Stimulated activated naive B cell treated with anti-CD40 and anti-IgM and Interleukin-4, amounts not matched to agents 10 μg/mL and 1 μg/mL and 100 μg/mL, for 72 hours (primary cell): ENCODE data around the gene TKTL1.
A peak's percentile ranks its signal among the peaks of the same experiment; 100 is the strongest.
"Not testable (repeated sequence)": the region's sequence is repeated elsewhere in the genome, so short reads cannot be mapped to it uniquely, and the experiment has no call there.

Experiments used
- ATAC-seq, 2 donors: fragments of 150-1000 bp; cut with Tn5 transposase; replicated peaks; 2 replicates each; pipeline ENCODE4 v1.10.0; 2021; ENCODE audit warnings: moderate library complexity in 1 of 2
- DNase-seq: peaks from one replicate; pipeline ENCODE4 v3.0.0; 2021
- H3K27ac Mint-ChIP-seq: one replicate; pipeline ENCODE4 v1.8.0; 2022; ENCODE audit warnings: mild to moderate bottlenecking, mixed read lengths
- H3K27me3 Mint-ChIP-seq, 2 donors: one replicate each; pipeline ENCODE4 v1.8.0; 2022; ENCODE audit warnings: mixed read lengths in 2 of 2
- H3K36me3 Mint-ChIP-seq, 2 donors: one replicate each; pipeline ENCODE4 v1.8.0; 2022; ENCODE audit warnings: mixed read lengths in 2 of 2, mild to moderate bottlenecking in 1 of 2
- H3K4me1 Mint-ChIP-seq, 2 donors: one replicate each; pipeline ENCODE4 v1.8.0; 2022; ENCODE audit warnings: mixed read lengths in 2 of 2, mild to moderate bottlenecking in 1 of 2
- H3K4me3 Mint-ChIP-seq, 2 donors: one replicate each; pipeline ENCODE4 v1.8.0; 2022; ENCODE audit warnings: mild to moderate bottlenecking in 2 of 2, mixed read lengths in 2 of 2, moderate library complexity in 1 of 2
- H3K9me3 Mint-ChIP-seq, 2 donors: one replicate each; pipeline ENCODE4 v1.8.0; 2022; ENCODE audit warnings: mixed read lengths in 2 of 2, mild to moderate bottlenecking in 1 of 2

The TKTL1 gene

DNA sequence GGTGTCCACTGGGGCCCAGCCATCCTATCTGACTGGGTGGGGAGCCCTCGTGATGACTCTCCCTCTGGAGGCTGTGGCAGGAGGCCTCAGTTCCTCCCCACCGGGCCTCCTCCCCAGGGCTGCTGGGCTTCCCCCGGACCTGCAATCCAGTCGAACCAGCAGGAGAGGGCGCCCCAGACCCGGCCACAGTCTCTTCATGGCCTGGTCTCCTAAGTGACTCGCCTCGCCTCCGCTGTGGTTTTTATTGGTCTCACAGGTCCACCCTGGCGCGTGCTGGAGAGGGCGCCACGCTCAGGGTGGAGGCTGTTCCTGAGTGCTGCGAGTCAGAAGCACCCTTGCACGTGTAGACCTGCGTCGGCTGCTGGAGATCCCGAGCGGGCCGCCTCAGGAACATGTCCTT is 48.0 kb downstream of the TKTL1 start:
- not testable (repeated sequence) for H3K4me1 Mint-ChIP-seq, H3K27me3 Mint-ChIP-seq, DNase-seq, H3K27ac Mint-ChIP-seq, H3K4me3 Mint-ChIP-seq, H3K9me3 Mint-ChIP-seq
- ATAC-seq, result peak; percentile 33 to 35
- peaks cover 3 to 11% of the 10 kb centered on the region in 2 donors for H3K36me3 Mint-ChIP-seq

DNA sequence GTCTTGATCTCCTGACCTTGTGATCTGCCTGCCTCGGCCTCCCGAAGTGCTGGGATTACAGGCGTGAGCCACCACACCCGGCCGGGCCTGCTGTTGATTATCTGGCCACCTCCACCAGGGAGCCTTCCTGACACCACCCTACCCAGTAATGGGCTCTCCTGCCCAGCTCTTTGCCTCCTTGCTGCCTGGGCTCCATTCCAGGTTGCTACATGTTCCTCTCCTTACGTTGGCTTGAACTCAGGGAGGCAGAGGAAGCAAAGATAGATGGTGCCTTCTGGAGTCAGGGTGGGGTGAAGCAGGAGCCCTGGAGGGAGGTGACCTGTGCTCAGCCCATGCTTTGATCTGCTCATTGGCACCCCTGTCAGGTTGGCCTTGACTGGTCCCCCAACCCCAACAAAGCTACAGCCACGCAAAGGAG is 52.5 kb downstream of the TKTL1 start:
- peak overlapping the region in 1 of 2 donors; percentile 9 for H3K4me3 Mint-ChIP-seq

DNA sequence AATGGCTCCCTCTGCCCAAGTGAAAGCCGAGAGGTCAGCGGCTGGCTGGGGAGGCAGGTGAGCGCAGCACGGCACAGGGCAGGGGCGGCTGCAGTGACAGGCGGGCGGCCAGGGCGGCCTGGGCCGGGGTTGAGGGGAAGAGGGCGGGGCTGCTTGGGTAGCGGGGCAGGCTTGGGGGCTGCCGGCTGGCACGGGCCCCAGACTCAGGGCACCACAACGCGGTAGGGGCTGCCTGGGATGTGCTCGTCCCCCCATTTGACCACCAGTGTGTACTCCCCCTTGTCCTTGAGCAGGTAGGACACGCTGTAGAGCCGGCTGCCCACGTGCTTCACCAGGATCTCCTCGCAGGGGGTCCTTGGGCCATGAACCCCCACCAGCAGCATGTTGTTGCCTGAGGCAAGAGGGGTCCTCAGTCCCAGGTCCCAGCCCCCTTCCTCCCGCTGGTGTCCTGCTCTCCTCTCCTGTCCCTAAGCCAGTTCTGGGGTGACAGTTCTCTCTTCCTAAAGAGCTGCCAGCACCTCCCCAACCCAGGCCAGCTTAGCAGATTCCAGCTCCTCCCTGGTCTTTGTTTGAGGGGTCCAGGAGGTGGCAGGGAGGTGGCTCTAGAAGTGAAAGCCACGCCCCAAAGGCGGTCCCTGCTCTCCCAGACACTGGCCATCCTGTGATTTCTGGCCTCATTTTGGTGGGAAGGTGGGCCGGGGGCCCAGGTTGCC is 53.2 kb downstream of the TKTL1 start:
- Mint-ChIP-seq H3K36me3 (peaks cover 26 to 38% of the 10 kb centered on the region in 2 donors), H3K27me3 (no peaks in the 10 kb centered on the region), H3K4me3 (no peak overlapping the region), H3K4me1 (peaks cover 23 to 26% of the 10 kb centered on the region in 2 donors), H3K9me3 (no peaks in the 10 kb centered on the region), H3K27ac (no peak overlapping the region)
- no peak for DNase-seq
- ATAC-seq, result no peak

More for the DNA sequence above, 52.5 kb downstream of the TKTL1 start:
- peaks cover 20 to 26% of the 10 kb centered on the region in 2 donors for H3K4me1 Mint-ChIP-seq
- ATAC-seq (no peak), DNase-seq (no peak)
- peaks cover 19 to 35% of the 10 kb centered on the region in 2 donors for H3K36me3 Mint-ChIP-seq
- H3K27ac Mint-ChIP-seq, result peak overlapping the region; percentile 82
- H3K27me3 Mint-ChIP-seq, result no peaks in the 10 kb centered on the region
- no peaks in the 10 kb centered on the region for H3K9me3 Mint-ChIP-seq

DNA sequence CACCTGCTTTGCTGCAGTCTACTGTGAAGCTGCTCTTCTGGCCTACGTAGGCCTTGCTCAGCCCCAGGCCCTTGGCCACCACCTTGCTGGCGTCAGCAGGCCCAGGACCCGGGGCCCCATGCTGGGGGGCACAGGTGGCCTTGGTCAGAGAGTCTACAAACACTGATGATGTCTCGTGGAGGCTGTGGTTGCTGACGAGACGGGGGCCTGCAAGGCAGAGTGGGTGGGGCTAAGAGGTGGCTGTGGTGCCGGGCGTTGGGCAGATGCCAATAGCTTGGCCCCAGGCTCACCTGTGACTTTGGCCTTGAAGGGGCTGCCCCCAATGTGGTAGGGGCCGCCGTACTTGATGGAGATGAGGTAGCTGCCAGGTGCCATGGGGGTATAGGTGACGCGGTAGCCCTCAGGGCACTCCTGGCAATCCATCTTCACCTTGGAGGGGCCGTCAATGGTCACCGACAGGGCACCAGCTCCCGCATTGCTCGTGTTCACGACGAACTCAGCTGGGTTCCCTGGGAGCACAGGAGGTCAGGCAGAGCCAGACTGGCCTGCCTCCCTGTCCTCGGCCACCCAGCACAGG is 53.9 kb downstream of the TKTL1 start:
- H3K27ac Mint-ChIP-seq, result no peak overlapping the region

DNA sequence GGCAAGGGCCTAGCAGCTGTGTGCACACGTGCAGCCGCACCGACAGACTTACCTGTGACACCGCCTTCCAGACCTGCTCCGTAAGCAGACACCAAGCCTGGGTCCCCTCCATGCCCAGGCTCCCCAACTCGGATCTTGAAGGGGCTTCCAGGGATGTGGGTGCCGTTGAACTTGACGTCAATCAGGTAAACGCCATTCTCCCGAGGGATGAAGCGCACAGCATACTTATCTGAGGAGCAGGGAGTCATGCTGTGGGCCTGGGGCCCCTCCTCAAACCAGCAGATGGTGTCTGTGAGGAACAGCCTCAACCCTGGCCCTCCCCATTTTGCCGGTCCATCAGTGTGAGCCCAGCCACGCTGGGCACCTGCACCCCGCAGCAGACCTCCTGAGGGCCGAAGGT is 54.4 kb downstream of the TKTL1 start:
- Mint-ChIP-seq H3K4me3 (no peak overlapping the region), H3K27me3 (no peaks in the 10 kb centered on the region), H3K9me3 (no peaks in the 10 kb centered on the region), H3K4me1 (peaks cover 23 to 26% of the 10 kb centered on the region in 2 donors), H3K36me3 (peaks cover 26 to 38% of the 10 kb centered on the region in 2 donors), H3K27ac (no peak overlapping the region)
- ATAC-seq, result no peak
- DNase-seq, result no peak

More for the DNA sequence above, 53.9 kb downstream of the TKTL1 start:
- Mint-ChIP-seq H3K27me3 (no peaks in the 10 kb centered on the region), H3K9me3 (no peaks in the 10 kb centered on the region), H3K4me1 (peaks cover 23 to 26% of the 10 kb centered on the region in 2 donors), H3K36me3 (peaks cover 26 to 38% of the 10 kb centered on the region in 2 donors), H3K4me3 (no peak overlapping the region)
- no peak for DNase-seq
- no peak for ATAC-seq

DNA sequence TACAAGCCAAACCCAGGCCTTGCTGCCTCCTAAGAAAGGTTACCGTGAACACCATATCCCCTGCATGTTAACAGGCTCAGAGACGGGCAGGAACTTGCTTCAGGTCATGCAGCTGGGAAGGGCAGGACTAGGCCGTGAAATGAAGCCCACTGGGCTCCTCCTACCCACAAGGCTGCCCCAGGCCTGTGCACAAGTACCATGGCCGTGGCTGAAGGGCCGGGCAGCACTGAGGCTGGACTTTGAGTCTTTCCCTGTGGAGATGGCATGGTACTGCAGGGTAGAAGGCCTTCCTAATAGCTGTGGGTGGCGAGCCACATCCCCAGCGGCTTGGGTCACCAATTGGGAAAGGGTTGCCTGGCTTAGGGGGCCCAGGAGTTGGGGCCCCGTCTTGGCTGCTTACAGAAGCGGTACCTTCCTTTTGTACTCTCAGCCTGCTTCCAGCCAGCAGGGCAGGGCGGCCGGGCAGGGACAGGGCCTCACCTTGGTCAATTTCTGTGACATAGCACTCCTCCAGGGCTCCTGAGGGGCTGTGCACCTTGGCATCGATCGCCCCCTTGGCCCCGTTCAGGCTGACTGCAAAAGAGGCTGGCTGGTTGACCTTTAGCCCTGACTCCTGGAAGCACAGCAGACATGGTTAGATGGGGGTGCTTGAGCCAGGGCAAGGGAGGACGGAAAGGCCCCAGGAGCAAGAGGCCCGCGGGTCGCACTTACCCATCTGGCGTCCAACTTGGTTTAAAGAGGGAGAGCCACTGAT is 55.0 kb downstream of the TKTL1 start:
- Mint-ChIP-seq H3K36me3 (peaks cover 26 to 38% of the 10 kb centered on the region in 2 donors), H3K4me3 (no peak overlapping the region)
- no peak for ATAC-seq

DNA sequence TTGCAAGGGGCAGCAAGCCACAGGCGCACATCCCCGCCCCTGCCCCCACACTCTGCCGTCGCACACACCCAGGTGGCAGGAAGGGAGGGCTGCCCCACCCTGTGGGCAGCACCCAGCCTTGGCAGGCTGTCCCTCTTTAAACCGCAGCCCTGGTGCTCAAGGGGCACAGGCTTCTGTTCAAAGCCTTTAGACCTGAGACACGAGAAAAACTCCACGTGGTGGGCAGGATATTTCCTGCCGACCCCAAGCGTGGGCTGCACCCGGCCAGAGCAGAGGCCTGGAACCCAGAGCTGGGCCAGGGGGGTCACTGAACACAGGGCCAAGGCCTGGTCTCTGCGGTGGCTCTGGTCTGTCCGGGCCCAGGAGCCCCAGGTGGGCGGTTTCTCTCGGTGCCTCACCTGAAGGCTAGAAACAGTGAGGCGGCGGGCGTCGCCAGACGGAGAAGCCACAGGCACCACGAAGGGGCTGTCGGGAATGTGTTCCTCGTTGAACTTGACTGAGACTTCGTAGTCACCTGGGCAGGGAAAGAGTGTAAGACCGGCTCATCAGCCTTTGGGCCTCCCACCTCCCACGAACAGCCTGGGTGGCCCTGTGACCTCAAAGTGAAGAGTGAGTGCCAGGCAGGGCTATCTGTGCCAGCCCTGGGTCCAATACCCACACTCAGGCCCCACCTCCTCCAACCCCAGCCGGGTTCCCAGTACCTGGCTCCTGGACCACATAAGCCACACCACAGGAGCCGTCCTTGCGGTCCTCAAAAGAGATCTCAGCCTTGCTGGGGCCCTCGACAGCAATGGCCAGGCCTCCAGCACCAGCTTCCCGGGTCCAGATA is 55.8 kb downstream of the TKTL1 start:
- no peak for DNase-seq
- ATAC-seq, result no peak
- Mint-ChIP-seq H3K4me1 (peaks cover 25 to 30% of the 10 kb centered on the region in 2 donors), H3K9me3 (no peaks in the 10 kb centered on the region), H3K27me3 (no peaks in the 10 kb centered on the region), H3K27ac (peak overlapping the region; percentile 73), H3K4me3 (no peak overlapping the region), H3K36me3 (peaks cover 28 to 42% of the 10 kb centered on the region in 2 donors)

More for the DNA sequence above, 55.0 kb downstream of the TKTL1 start:
- no peaks in the 10 kb centered on the region for H3K27me3 Mint-ChIP-seq
- no peak for DNase-seq
- peaks cover 23 to 26% of the 10 kb centered on the region in 2 donors for H3K4me1 Mint-ChIP-seq
- peak overlapping the region; percentile 65 for H3K27ac Mint-ChIP-seq
- no peaks in the 10 kb centered on the region for H3K9me3 Mint-ChIP-seq

DNA sequence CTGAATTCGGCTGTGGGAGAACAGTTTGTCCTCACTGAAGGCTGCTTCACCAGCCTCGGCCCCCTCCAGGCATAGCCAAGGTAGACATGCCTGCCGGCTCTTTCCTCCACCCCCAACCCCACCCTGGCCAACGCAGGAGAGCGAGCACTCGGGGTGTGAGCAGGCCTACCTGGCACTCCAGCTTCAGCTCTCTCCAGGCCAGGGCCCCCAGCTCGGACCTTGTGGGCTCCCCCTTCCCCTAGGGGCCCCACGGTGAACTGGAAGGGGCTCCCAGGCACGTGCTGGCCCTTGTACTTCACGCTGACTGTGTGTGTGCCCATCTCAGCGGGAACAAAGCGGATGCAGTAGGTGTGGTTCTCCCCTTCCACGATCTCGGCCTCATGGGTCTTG is 56.4 kb downstream of the TKTL1 start:
- DNase-seq, result no peak
- Mint-ChIP-seq H3K27ac (peak overlapping the region; percentile 17), H3K4me1 (peaks cover 26 to 30% of the 10 kb centered on the region in 2 donors), H3K27me3 (no peaks in the 10 kb centered on the region), H3K4me3 (no peak overlapping the region), H3K36me3 (peaks cover 29 to 44% of the 10 kb centered on the region in 2 donors), H3K9me3 (no peaks in the 10 kb centered on the region)
- no peak for ATAC-seq

DNA sequence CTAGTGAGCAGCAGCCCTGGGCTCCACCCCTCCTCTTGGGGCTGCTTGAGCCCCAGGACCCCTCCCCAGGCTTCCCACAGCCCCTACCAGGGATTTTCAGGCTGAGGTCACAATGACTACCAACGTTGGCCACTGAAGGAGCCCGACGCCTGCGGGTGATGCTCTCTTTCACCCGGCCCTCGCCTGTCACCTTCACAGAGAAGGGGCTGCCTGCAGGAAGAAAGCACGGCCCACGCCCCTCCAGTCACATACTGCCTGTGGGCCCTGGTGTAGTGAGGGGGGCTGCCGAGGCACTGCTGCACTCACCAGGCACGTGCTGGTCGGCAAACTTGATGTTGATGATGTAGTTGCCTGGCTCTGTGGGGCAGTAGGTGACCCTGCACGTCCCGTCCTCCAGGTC is 56.9 kb downstream of the TKTL1 start:
- no peak for DNase-seq
- Mint-ChIP-seq H3K9me3 (no peaks in the 10 kb centered on the region), H3K27me3 (no peaks in the 10 kb centered on the region), H3K4me3 (no peak overlapping the region), H3K4me1 (peaks cover 21 to 25% of the 10 kb centered on the region in 2 donors), H3K36me3 (peaks cover 26 to 41% of the 10 kb centered on the region in 2 donors), H3K27ac (no peak overlapping the region)
- no peak for ATAC-seq

DNA sequence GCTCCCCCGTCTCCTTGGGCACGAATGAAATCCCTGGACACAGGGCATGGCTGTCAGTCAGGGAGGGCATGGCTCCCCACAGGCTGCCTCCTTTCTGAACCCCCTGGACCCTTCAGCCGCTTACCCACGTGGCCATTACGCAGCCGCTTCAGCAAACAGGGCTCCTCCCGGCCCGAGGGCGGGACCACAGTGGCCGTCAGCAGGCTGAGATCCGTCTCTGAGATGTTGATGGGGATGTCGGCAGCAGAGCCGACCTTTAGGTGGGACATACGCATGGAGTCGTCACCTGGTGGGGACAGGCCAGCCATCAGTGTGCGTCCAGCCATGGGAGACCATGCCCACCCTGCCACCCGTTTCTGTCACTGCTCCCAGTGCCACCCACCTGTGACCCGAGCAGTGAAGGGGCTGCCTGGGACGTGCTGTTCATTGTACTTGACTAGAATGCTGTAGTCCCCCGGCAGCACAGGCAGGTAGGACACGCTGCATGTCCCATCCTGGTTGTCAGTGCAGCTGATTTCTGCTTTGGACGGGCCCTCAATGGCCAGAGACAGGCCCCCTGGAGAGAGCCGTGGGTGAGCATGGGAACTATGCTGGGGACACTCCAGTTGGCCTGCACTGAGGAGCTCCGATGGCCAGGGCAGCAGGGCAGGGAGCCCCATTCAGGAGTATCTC is 57.7 kb downstream of the TKTL1 start:
- H3K27ac Mint-ChIP-seq, result peak overlapping the region; percentile 47
- H3K36me3 Mint-ChIP-seq, result peaks cover 29 to 38% of the 10 kb centered on the region in 2 donors
- ATAC-seq (no peak), DNase-seq (no peak)
- H3K4me3 Mint-ChIP-seq, result no peak overlapping the region
- peaks cover 18 to 23% of the 10 kb centered on the region in 2 donors for H3K4me1 Mint-ChIP-seq
- H3K27me3 Mint-ChIP-seq, result no peaks in the 10 kb centered on the region
- H3K9me3 Mint-ChIP-seq, result no peaks in the 10 kb centered on the region

DNA sequence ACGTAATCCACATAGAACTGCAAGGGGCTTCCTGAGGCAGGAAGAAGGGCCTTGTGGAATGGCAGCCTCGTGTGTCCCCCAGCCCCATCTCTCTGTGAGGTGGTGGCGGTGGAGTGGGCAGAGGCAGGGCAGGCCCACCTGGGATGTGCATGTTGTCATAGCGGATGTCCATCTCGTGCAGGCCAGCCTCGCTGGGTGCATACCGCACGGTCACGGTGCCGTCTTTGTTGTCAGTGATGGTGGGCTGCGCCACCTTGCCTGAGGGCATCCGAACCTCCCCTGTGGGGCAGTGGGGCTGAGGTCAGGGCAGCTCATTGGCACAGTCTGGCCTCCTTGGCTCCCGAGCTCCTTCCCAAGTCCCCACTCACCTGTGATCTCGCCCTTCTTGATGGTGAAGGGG is 58.4 kb downstream of the TKTL1 start:
- Mint-ChIP-seq H3K9me3 (no peaks in the 10 kb centered on the region), H3K4me1 (peaks cover 20 to 27% of the 10 kb centered on the region in 2 donors), H3K36me3 (peaks cover 34 to 41% of the 10 kb centered on the region in 2 donors), H3K27me3 (no peaks in the 10 kb centered on the region), H3K4me3 (no peak overlapping the region), H3K27ac (no peak overlapping the region)
- DNase-seq (no peak), ATAC-seq (no peak)

DNA sequence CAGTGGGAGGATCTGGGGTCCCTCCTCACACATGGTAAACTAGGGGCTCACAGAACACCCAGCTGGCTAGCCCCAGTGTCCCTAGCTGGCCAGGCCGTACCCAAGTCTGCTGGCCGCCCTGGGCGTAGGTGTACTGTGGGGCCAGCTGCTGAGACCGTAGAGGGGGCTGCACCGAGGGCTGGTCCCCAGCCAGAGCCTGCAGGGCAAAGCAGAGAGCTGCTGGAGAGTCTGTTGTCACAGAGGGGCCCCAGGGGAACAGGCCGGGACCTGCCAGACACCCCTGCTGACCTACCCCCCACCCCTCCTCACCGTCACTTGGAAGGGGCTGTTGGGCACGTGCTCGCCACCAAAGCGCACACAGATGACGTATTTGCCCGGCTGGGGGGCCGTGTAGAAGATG is 58.9 kb downstream of the TKTL1 start:
- no peak overlapping the region for H3K27ac Mint-ChIP-seq
- H3K27me3 Mint-ChIP-seq, result no peaks in the 10 kb centered on the region
- H3K4me3 Mint-ChIP-seq, result no peak overlapping the region
- no peaks in the 10 kb centered on the region for H3K9me3 Mint-ChIP-seq
- ATAC-seq (no peak), DNase-seq (no peak)
- peaks cover 20 to 22% of the 10 kb centered on the region in 2 donors for H3K4me1 Mint-ChIP-seq
- H3K36me3 Mint-ChIP-seq, result peaks cover 31 to 36% of the 10 kb centered on the region in 2 donors

DNA sequence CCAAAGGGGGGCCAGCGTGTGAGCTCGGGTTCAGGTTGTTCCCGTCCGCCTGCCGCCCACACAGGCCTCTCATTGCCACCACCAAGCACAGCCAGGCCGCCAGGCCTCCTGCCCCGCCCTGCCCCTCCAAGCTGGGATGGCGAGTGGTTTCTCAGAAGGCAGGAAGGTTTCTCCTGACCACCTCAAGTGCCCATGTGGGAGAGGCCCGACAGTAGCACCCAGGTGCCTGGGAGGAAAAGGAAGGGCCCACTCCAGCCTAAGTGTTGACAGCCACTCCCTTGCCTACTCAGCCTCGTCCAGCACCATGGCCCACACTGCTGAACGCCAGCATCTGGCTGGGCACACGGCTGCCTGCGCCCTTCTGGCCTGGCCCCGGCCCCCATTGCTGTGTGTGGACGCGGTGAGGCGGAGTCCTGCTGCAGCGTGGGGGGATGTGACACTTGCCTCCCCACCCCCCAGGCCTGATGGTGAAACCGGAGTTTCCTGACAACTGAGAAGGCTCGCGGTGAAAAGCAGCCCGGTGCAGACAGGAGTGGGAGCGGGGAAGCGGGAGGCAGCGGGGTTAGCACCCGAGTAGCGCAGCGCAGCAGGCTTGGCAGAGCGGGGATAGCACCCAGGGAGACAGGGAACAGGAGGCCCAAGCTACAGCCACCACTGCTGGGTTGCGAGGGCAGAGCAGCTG is 59.6 kb downstream of the TKTL1 start:
- Mint-ChIP-seq H3K36me3 (peaks cover 28 to 30% of the 10 kb centered on the region in 2 donors), H3K27ac (peak overlapping the region; percentile 20), H3K4me1 (peaks cover 17 to 19% of the 10 kb centered on the region in 2 donors), H3K4me3 (no peak overlapping the region), H3K27me3 (no peaks in the 10 kb centered on the region), H3K9me3 (no peaks in the 10 kb centered on the region)
- ATAC-seq, result no peak
- no peak for DNase-seq
